GM12873 (cell line): ENCODE data around the gene RAB29.

Experiments
- TF ChIP-seq, protein P1 (sequence below): IDR thresholded peaks from 2 replicates; pipeline ENCODE4 v1.5.1; 2012; ENCODE audit warnings: low read depth, mild to moderate bottlenecking, moderate library complexity, low read length, control low read depth; ENCODE audit not compliant: insufficient read depth; ENCODE audit errors: missing control alignments

The RAB29 gene

DNA sequence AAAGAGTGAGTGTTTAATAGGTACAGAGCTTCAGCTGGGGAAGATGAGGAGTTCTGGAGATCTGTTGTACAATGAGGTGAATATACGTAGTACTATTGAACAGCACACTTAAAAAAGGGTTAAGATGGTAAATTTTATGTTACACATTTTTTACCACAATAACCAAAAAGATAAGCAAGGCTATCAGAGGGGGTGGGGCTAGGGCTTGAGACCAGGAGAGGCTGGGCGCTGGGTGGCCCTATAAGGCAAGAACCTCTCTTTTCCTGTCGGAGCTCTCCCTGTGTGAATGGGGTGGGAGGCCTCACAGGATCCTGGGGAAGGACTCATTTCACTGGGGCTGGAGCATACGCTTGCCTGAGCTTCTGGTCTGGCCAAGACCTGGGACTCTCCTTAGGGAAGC is 28.7 kb upstream of the RAB29 start:
- TF ChIP-seq, protein P1, sequence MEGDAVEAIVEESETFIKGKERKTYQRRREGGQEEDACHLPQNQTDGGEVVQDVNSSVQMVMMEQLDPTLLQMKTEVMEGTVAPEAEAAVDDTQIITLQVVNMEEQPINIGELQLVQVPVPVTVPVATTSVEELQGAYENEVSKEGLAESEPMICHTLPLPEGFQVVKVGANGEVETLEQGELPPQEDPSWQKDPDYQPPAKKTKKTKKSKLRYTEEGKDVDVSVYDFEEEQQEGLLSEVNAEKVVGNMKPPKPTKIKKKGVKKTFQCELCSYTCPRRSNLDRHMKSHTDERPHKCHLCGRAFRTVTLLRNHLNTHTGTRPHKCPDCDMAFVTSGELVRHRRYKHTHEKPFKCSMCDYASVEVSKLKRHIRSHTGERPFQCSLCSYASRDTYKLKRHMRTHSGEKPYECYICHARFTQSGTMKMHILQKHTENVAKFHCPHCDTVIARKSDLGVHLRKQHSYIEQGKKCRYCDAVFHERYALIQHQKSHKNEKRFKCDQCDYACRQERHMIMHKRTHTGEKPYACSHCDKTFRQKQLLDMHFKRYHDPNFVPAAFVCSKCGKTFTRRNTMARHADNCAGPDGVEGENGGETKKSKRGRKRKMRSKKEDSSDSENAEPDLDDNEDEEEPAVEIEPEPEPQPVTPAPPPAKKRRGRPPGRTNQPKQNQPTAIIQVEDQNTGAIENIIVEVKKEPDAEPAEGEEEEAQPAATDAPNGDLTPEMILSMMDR, result no peak

DNA sequence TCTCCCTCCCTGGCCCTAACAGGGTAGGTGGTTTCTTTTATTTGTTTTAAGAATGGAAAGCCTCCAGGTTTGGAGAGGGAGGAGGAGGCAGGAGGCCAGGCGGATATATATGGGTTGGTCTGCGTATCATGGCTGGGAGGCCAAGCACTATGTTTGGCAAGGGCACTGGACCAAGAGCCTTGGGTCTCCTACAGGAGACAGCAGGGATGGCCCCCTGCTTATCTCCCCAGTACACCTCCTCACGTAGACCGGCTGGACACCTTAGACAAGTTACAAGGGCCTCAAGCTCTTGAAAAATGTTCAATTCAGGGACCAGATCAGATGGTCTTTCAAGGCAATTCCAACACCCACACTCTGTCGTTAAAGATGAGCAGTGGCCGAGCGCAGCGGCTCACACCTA is 26.8 kb upstream of the RAB29 start:
- TF ChIP-seq, protein P1, result no peak

DNA sequence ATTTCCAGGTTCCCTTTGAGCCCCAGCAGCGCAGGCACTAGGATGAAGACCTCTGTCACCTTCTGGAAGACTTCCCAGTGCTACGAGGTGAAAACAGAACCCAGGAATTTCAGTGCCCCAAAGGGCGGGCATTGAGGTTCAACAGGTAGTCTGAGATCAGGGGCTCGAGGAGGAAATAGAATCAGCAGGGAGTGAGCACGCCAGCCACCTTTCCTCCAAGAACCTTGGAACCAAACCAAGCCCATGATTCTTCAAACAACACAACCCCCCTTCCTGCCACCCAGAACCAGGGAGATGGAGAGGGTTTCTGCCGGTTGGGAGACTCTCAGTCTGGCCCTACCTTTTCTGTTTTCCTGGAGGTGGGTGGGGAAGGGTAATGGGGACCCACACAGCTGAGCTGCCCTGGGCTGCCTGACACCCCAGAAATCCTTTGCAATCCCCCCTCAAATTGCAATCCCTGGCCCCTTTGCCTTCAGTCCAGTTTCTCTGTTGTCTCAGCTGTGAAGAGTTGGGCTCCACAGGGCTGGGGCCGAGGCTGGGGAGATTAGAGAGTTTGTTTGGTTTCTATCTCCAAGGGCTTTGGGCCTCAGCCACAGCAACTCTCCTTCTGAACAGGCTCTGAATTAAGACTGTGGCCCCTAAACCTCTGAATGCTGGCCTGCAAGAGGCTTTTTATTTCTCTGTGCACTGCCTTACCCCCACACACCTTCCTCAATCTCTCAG is 25.9 kb upstream of the RAB29 start:
- TF ChIP-seq, protein P1, result no peak

DNA sequence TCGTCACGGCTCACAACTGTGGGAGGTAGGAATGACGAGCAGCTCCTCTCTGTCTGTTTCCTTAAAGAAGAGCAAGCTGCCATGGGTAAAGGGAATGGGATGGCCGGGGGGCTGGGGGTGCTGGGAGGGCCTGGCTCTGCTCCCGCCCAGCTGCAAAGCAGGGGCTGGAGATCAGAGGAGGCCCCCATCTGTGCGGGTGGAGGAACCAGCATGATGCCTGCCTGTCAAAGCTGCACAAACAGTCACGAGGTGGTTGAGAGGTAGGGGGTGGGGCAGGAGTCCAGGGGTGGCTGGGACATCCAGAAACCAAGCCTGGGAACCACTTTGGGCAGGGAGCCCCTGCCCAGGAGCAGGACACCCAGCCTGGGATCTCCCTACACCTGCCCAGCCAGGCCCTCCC is 25.1 kb upstream of the RAB29 start:
- TF ChIP-seq, protein P1, result no peak

DNA sequence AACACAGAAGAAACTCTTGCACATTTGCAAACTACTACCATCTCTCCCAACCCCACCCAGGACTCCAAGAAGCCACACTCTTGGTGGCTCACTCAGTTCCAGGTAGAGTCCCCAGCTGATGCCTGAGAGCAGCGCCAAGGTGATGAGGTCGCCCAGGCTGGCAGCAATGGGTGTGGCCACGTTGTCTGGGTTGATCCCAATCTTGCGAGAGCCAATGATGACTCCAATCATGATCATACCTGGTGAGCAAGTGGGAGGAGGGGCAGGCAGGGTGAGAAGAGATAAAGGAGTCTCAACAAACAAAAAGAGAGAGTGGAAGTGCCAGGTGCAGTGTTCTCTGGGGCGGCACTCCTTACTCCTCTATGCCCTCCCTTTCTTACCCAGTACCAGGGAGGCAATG is 23.3 kb upstream of the RAB29 start:
- TF ChIP-seq, protein P1, result no peak

DNA sequence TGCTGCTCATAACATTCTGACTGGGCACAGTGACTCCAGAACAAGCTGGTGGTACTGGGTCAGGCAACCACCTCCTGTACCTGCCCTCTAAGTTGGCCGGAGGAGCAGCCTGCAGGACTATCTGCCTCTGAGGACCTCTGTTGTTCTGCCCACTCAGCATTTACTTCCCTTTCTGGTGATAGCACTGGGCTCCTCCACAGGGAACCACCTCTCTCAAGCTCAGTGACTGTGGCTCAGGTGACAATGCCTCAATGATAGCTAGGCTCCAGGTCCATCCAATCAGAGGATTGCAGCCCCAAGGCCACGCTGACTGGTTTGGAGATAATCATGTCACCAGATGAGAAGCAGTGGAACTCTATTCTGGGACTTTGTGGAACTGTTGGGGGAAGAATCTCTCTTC is 21.9 kb upstream of the RAB29 start:
- TF ChIP-seq, protein P1, result no peak

DNA sequence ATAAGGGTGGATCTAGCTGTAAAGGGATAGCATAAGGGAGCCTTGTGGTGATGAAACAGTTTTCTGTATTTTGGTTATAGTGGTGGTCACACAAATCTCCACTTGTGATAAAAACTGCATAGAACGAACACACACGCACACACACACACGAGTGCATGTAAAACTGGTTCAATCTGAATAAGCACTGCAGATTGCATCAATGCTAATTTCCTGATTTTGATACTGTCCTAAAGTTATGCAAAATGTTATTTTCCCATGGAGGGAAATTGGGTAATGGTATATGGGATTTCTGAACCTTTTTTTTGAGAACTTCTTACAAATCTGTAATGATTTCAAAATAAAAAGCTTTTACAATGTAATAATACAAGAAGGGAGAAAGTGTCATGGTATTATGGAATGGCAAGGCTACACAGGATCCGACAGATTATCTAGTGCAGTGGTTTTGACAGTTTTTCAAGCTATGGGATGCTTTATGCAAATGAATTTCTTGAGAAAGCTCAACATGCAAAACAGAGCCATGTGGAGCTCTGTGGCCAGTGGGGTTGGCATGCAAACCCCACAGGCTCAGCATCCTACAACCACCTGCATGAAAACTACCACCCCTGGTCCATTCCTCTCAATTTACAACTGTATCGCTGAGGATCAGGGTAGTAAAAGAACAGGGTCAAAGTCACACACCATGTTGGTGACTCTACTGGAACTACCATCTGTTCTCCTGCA is 18.9 kb upstream of the RAB29 start:
- TF ChIP-seq, protein P1, result no peak
